Panc1 (cell line): ENCODE results near the gene OGFOD2. TPM values are rescaled to one million over a fixed set of nuclear protein-coding genes. Genes with fewer than 3 reads are reported as not detected.

Experiments used
- ATAC-seq: fragments of 200-7000 bp; cut with Tn5 transposase; 2 replicates; pipeline ENCODE4 v1.9.1; 2020; ENCODE audit warnings: mild to moderate bottlenecking, moderate library complexity
- BruUV-seq: library from RNA; stranded (reverse); fragments of 400-500 nt; replicated peaks from 2 replicates; lab custom pipeline; 2021; lab: Mats Ljungman, UMichigan
- CTCF ChIA-PET: fragments of 300-600 bp; sonication (Branson Sonifier 250); formaldehyde crosslinking; loops from one replicate; lab custom pipeline; 2022; ENCODE audit warnings: antibody characterized with exemption; lab: Charles Lee
- POLR2A ChIA-PET: fragments of 300-600 bp; sonication (Branson Sonifier 250); formaldehyde crosslinking; loops from one replicate; lab custom pipeline; 2022; ENCODE audit warnings: antibody characterized with exemption; lab: Charles Lee
- DNase-seq: peaks from one replicate; pipeline ENCODE4 v3.0.0-alpha.2; 2010; ENCODE audit warnings: low read depth, low spot score
- H3K27ac ChIP-seq: 2 replicates; pipeline ENCODE4 v1.5.1; 2011; ENCODE audit warnings: mild to moderate bottlenecking, low read length, inconsistent platforms
- H3K27me3 ChIP-seq: fragments of 200-500 bp; sonication (Bioruptor generic); 2 replicates; pipeline ENCODE4 v1.6.0; 2014; ENCODE audit warnings: low read length, inconsistent platforms; ENCODE audit not compliant: control insufficient read depth, insufficient read depth
- H3K36me3 ChIP-seq: fragments of 200-500 bp; sonication (Bioruptor generic); 2 replicates; pipeline ENCODE4 v1.5.1; 2014; ENCODE audit warnings: inconsistent platforms, mild to moderate bottlenecking, low read length, moderate library complexity; ENCODE audit not compliant: control insufficient read depth, insufficient read depth
- H3K4me1 ChIP-seq: 2 replicates; pipeline ENCODE4 v1.5.1; 2011; ENCODE audit warnings: inconsistent platforms, mild to moderate bottlenecking, low read length, moderate library complexity; ENCODE audit not compliant: control insufficient read depth, insufficient read depth
- H3K4me3 ChIP-seq, 2 experiments: 2 replicates each; pipeline ENCODE4 v1.5.1; 2011 to 2012; ENCODE audit warnings: low read depth in 2 of 2, low read length in 2 of 2, mild to moderate bottlenecking in 2 of 2, inconsistent platforms in 1 of 2, moderate library complexity in 1 of 2
- H3K9me3 ChIP-seq: fragments of 200-500 bp; sonication (Bioruptor generic); 2 replicates; pipeline ENCODE4 v1.5.1; 2014; ENCODE audit warnings: low read depth, mild to moderate bottlenecking, inconsistent platforms, low read length, moderate library complexity; ENCODE audit not compliant: control insufficient read depth, insufficient read depth
- POLR2AphosphoS5 ChIP-seq: IDR thresholded peaks from 2 replicates; pipeline ENCODE4 v1.6.1; 2012; ENCODE audit warnings: mild to moderate bottlenecking, low read depth, low read length, moderate library complexity
- SIN3A ChIP-seq: IDR thresholded peaks from 2 replicates; pipeline ENCODE4 v1.6.1; 2012; ENCODE audit warnings: low read depth, mild to moderate bottlenecking, low read length, moderate library complexity, borderline replicate concordance; ENCODE audit not compliant: insufficient read depth
- TCF7L2 ChIP-seq: IDR thresholded peaks from 2 replicates; pipeline ENCODE4 v1.6.1; 2011; ENCODE audit warnings: mild to moderate bottlenecking, low read depth, low read length, inconsistent platforms
- in situ Hi-C: cut with HindIII; loops from 2 replicates; pipeline ENCODE4 v1.10.0; 2016; ENCODE audit warnings: low sequenced_read_pairs, low pct_unique_long_range_greater_than_20kb
- intact Hi-C: fragments of 100-400 bp; cut with micrococcal nuclease; formaldehyde crosslinking; loops from one replicate; pipeline ENCODE4 v1.10.0; 2022; ENCODE audit not compliant: unreplicated experiment
- total RNA-seq: library from RNA; stranded (reverse); gene quantifications from one replicate; pipeline ENCODE4 v1.2.1, GENCODE V29; 2021; ENCODE audit not compliant: unreplicated experiment
- TF ChIP-seq, protein P1 (sequence below): fragments of 450-650 bp; IDR thresholded peaks from 2 replicates; pipeline ENCODE4 v1.5.1; 2017; ENCODE audit warnings: mild to moderate bottlenecking
- TF ChIP-seq, protein P2 (sequence below), 2 experiments: IDR thresholded peaks; 2 replicates each; pipeline ENCODE4 v1.6.1; 2011 to 2012; ENCODE audit warnings: low read depth in 2 of 2, control low read depth in 1 of 2, low read length in 1 of 2, mild to moderate bottlenecking in 1 of 2, moderate library complexity in 1 of 2; ENCODE audit not compliant: insufficient read depth in 1 of 2

The OGFOD2 gene
- total RNA-seq, 1 experiment from 2014 or later = 32.0 TPM

DNA sequence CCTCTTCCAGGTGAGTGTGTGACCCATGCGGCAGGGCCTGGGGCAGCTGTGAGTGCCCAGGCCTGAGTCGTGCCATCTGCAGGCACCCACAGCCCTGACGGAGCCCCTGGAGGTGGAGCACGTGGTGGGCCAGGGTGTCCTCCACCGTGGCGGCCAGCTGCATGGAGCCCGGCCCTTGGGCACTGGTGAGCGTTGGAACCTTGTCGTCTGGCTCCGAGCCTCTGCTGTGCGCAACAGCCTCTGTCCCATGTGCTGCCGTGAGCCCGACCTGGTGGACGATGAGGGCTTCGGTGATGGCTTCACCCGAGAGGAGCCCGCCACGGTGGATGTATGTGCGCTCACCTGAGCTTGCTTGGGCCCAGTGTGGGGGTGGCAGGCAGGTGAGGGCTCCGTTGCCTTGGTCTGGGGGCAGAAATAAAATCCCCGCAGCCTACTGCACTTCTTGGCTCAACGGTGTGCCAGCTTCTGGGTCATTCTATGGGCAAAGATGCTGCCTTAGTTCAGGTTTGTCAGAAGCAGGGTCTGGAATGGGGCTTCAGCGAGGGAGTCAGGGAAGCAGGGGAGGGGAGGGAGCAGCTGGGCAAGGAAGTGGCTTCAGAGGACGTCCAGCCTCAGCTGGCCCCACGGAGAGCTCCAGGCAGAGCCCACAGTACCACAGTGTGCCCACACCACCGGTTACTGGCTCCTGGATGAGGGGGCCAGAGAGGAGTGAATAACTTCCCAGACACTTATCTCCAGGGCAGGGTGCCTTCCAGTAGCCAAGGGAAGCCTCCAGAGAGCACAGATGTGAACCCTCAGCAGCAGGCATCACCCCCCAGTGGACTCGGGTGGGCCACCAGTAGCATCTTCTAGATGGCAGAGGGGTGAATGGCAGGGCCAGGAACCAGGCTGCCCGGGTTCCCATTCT is 4.2 kb downstream of the OGFOD2 start:
- no peaks in the 10 kb centered on the region for H3K9me3 ChIP-seq
- TF ChIP-seq, protein P1, sequence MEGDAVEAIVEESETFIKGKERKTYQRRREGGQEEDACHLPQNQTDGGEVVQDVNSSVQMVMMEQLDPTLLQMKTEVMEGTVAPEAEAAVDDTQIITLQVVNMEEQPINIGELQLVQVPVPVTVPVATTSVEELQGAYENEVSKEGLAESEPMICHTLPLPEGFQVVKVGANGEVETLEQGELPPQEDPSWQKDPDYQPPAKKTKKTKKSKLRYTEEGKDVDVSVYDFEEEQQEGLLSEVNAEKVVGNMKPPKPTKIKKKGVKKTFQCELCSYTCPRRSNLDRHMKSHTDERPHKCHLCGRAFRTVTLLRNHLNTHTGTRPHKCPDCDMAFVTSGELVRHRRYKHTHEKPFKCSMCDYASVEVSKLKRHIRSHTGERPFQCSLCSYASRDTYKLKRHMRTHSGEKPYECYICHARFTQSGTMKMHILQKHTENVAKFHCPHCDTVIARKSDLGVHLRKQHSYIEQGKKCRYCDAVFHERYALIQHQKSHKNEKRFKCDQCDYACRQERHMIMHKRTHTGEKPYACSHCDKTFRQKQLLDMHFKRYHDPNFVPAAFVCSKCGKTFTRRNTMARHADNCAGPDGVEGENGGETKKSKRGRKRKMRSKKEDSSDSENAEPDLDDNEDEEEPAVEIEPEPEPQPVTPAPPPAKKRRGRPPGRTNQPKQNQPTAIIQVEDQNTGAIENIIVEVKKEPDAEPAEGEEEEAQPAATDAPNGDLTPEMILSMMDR = no peak
- TF ChIP-seq, protein P2, sequence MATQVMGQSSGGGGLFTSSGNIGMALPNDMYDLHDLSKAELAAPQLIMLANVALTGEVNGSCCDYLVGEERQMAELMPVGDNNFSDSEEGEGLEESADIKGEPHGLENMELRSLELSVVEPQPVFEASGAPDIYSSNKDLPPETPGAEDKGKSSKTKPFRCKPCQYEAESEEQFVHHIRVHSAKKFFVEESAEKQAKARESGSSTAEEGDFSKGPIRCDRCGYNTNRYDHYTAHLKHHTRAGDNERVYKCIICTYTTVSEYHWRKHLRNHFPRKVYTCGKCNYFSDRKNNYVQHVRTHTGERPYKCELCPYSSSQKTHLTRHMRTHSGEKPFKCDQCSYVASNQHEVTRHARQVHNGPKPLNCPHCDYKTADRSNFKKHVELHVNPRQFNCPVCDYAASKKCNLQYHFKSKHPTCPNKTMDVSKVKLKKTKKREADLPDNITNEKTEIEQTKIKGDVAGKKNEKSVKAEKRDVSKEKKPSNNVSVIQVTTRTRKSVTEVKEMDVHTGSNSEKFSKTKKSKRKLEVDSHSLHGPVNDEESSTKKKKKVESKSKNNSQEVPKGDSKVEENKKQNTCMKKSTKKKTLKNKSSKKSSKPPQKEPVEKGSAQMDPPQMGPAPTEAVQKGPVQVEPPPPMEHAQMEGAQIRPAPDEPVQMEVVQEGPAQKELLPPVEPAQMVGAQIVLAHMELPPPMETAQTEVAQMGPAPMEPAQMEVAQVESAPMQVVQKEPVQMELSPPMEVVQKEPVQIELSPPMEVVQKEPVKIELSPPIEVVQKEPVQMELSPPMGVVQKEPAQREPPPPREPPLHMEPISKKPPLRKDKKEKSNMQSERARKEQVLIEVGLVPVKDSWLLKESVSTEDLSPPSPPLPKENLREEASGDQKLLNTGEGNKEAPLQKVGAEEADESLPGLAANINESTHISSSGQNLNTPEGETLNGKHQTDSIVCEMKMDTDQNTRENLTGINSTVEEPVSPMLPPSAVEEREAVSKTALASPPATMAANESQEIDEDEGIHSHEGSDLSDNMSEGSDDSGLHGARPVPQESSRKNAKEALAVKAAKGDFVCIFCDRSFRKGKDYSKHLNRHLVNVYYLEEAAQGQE (IDR thresholded peaks at IDR 0.05; ENCODE audit: insufficient read depth in 1 of 2, low read depth in 2 of 2, low read length in 1 of 2) = no peak
- TF ChIP-seq TCF7L2 = no peak
- no peak for TF ChIP-seq SIN3A
- no peak for TF ChIP-seq POLR2AphosphoS5
- ATAC-seq (no peak), DNase-seq (no peak)
- H3K4me1 ChIP-seq = peaks cover 46% of the 10 kb centered on the region
- H3K27me3 ChIP-seq = no peaks in the 10 kb centered on the region
- intact Hi-C loops (no loop called here), in situ Hi-C loops (no loop called here)
- H3K36me3 ChIP-seq = peaks cover 7% of the 10 kb centered on the region; the same call in 1 of the 2 replicates
- CTCF ChIA-PET = interaction anchor here (0.5 kb wide), 1 partner anchor 171 kb away, joined by 5 read pairs; the partner anchor contains the start of gene PITPNM2
- peak overlapping the region; percentile 69 to 78 for H3K4me3 ChIP-seq
- H3K27ac ChIP-seq = peak overlapping the region; percentile 92
- BruUV-seq = no TSS peak
- POLR2A ChIA-PET = interaction anchor here (0.5 to 0.6 kb wide), 2 partner anchors 31 to 151 kb away, joined by 3 to 5 read pairs; no protein-coding TSS in a partner anchor

DNA sequence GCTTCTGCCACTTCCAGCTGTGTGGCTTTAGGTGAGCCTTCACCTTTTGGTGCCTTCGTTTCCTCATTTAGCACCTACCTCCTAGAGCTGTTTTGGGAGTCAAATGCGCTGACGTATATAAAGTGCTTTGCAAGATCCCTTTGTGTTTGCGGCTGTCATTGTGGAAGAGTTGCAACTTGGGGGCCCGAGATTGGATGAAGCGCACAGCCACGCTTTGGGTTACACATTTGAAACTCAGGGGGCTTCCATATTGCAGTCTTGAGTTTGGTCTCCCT is 4.8 kb downstream of the OGFOD2 start:
- peaks cover 51% of the 10 kb centered on the region for H3K4me1 ChIP-seq
- no peak for TF ChIP-seq POLR2AphosphoS5
- TF ChIP-seq, protein P2 (IDR thresholded peaks at IDR 0.05; ENCODE audit: insufficient read depth in 1 of 2, low read depth in 2 of 2, low read length in 1 of 2) = no peak
- TF ChIP-seq TCF7L2 = no peak
- TF ChIP-seq SIN3A = no peak
- TF ChIP-seq, protein P1 = no peak
- H3K9me3 ChIP-seq = no peaks in the 10 kb centered on the region
- peak overlapping the region; percentile 92 for H3K27ac ChIP-seq
- ATAC-seq = no peak
- no TSS peak for BruUV-seq
- peaks cover 6% of the 10 kb centered on the region; the same call in 1 of the 2 replicates for H3K36me3 ChIP-seq
- H3K27me3 ChIP-seq = no peaks in the 10 kb centered on the region
- ChIA-PET CTCF (no interaction called here), POLR2A (interaction anchor here (0.6 kb wide), 1 partner anchor 31 kb away, joined by 3 read pairs; no protein-coding TSS in a partner anchor)
- intact Hi-C loops (loop anchor here (10.0 kb wide), 2 partner anchors 165 to 255 kb away; partner anchors contain the start of genes MPHOSPH9 and MTRFR), in situ Hi-C loops (no loop called here)
- DNase-seq = no peak
- peak overlapping the region; percentile 69 to 78 for H3K4me3 ChIP-seq
